SK-N-SH (cell line): ENCODE results near the gene TULP3. TPM values are rescaled to one million over a fixed set of nuclear protein-coding genes. Genes with fewer than 3 reads are reported as not detected.

Source experiments
- CTCF ChIA-PET: fragments of 300-600, 350-600 bp; formaldehyde crosslinking; extraction: SDS; loops from one replicate; lab custom pipeline; 2021; lab: Yijun Ruan, JAX
- POLR2A ChIA-PET: fragments of 350-600 bp; sonication (Branson Sonifier 250); formaldehyde crosslinking; extraction: SDS; loops from one replicate; lab custom pipeline; 2020; ENCODE audit warnings: antibody characterized with exemption, inconsistent platforms; lab: Yijun Ruan, JAX
- DNase-seq: peaks from one replicate; pipeline ENCODE4 v3.0.0; 2012
- H2AFZ ChIP-seq: fragments of 200-600 bp; sonication (generic); 2 replicates; pipeline ENCODE4 v1.8.1; 2016; ENCODE audit warnings: antibody characterized with exemption, mild to moderate bottlenecking, low read depth
- H3F3A ChIP-seq: fragments of 200-600 bp; sonication (generic); replicated peaks from 2 replicates; pipeline ENCODE3; 2016; ENCODE audit warnings: antibody characterized with exemption, mild to moderate bottlenecking; ENCODE audit not compliant: insufficient read depth
- H3K27ac ChIP-seq, 2 experiments: fragments of 200-500 bp in 1 of 2; fragments of 200-600 bp in 1 of 2; sonication (Bioruptor generic) in 1 of 2; sonication (generic), shearing (Covaris generic) in 1 of 2; 2 replicates each; pipeline versions ENCODE4 v1.5.1 to v1.6.1; 2014 to 2016; ENCODE audit warnings: low read depth in 2 of 2, inconsistent platforms in 1 of 2, low read length in 1 of 2, mild to moderate bottlenecking in 1 of 2, mixed read lengths in 1 of 2
- H3K27me3 ChIP-seq: fragments of 200-600 bp; sonication (generic), shearing (Covaris generic); 2 replicates; pipeline ENCODE4 v1.6.1; 2016; ENCODE audit warnings: mixed run types; ENCODE audit not compliant: insufficient read depth
- H3K36me3 ChIP-seq, 2 experiments: fragments of 200-500 bp in 1 of 2; fragments of 200-600 bp in 1 of 2; sonication (Bioruptor generic) in 1 of 2; sonication (generic) in 1 of 2; replicated peaks in 1 of 2; 2 replicates each; pipeline versions ENCODE3 to v1.5.1; 2014 to 2016; ENCODE audit warnings: low read length in 1 of 2, mild to moderate bottlenecking in 1 of 2; ENCODE audit not compliant: insufficient read depth in 2 of 2, control insufficient read depth in 1 of 2
- H3K4me1 ChIP-seq, 2 experiments: fragments of 200-500 bp in 1 of 2; fragments of 200-600 bp in 1 of 2; sonication (Bioruptor generic) in 1 of 2; sonication (generic), shearing (Covaris generic) in 1 of 2; 2 replicates each; pipeline versions ENCODE4 v1.5.1 to v1.6.1; 2014 to 2016; ENCODE audit warnings: low read depth in 1 of 2, low read length in 1 of 2, mixed run types in 1 of 2; ENCODE audit not compliant: insufficient read depth in 2 of 2, control insufficient read depth in 1 of 2
- H3K4me2 ChIP-seq: fragments of 200-600 bp; sonication (generic), shearing (Covaris generic); 2 replicates; pipeline ENCODE4 v1.6.1; 2017; ENCODE audit warnings: mixed run types
- H3K4me3 ChIP-seq, 2 experiments: fragments of 200-500 bp in 1 of 2; fragments of 200-600 bp in 1 of 2; sonication (Bioruptor generic) in 1 of 2; sonication (generic), shearing (Covaris generic) in 1 of 2; 2 replicates each; pipeline versions ENCODE4 v1.5.1 to v1.8.1; 2014 to 2016; ENCODE audit warnings: low read depth in 2 of 2, inconsistent platforms in 1 of 2, low read length in 1 of 2, mild to moderate bottlenecking in 1 of 2, mixed read lengths in 1 of 2, moderate library complexity in 1 of 2
- H3K79me2 ChIP-seq: fragments of 200-600 bp; sonication (generic); 2 replicates; pipeline ENCODE4 v1.8.1; 2017; ENCODE audit warnings: mild to moderate bottlenecking; ENCODE audit not compliant: insufficient read depth
- H3K9ac ChIP-seq: fragments of 200-600 bp; sonication (generic); 2 replicates; pipeline ENCODE4 v1.6.1; 2017; ENCODE audit warnings: mixed run types
- H3K9me2 ChIP-seq: fragments of 200-600 bp; sonication (generic); 2 replicates; pipeline ENCODE4 v1.6.1; 2017; ENCODE audit warnings: mixed run types
- H3K9me3 ChIP-seq: fragments of 200-600 bp; sonication (generic); 2 replicates; pipeline ENCODE4 v1.6.1; 2017; ENCODE audit warnings: mixed run types, mild to moderate bottlenecking, moderate library complexity
- H4K20me1 ChIP-seq: fragments of 200-600 bp; sonication (generic); 2 replicates; pipeline ENCODE4 v1.6.1; 2017; ENCODE audit warnings: mild to moderate bottlenecking, mixed run types; ENCODE audit not compliant: insufficient read depth
- CHD2 ChIP-seq: fragments of 150-350 bp; IDR thresholded peaks from 2 replicates; pipeline ENCODE4 v1.6.1; 2018; ENCODE audit warnings: low read length; ENCODE audit not compliant: partially characterized antibody
- ELF1 ChIP-seq: IDR thresholded peaks from 2 replicates; pipeline ENCODE4 v1.4.0; 2012
- EZH2phosphoT487 ChIP-seq: fragments of 200-600 bp; sonication (generic); IDR thresholded peaks from 2 replicates; pipeline ENCODE4 v1.6.1; 2017; ENCODE audit warnings: low read depth, mixed run types, mild to moderate bottlenecking, antibody characterized with exemption, moderate library complexity, borderline replicate concordance
- MEF2A ChIP-seq: IDR thresholded peaks from 2 replicates; pipeline ENCODE4 v1.4.0; 2012; ENCODE audit warnings: low read depth, borderline replicate concordance
- NFIC ChIP-seq: IDR thresholded peaks from 2 replicates; pipeline ENCODE4 v1.4.0; 2012; ENCODE audit warnings: borderline replicate concordance
- RAD21 ChIP-seq: IDR thresholded peaks from 2 replicates; pipeline ENCODE4 v1.6.1; 2012; ENCODE audit warnings: mild to moderate bottlenecking, low read length
- RCOR1 ChIP-seq: fragments of 150-350 bp; IDR thresholded peaks from 2 replicates; pipeline ENCODE4 v1.6.1; 2017; ENCODE audit warnings: antibody characterized with exemption, low read length
- RXRA ChIP-seq: IDR thresholded peaks from 2 replicates; pipeline ENCODE4 v1.4.0; 2012; ENCODE audit warnings: low read depth, mild to moderate bottlenecking, borderline replicate concordance
- SMC3 ChIP-seq: IDR thresholded peaks from 2 replicates; pipeline ENCODE4 v1.6.1; 2012; ENCODE audit warnings: low read depth, low read length, improper control_type of control experiment
- TAF1 ChIP-seq: IDR thresholded peaks from 2 replicates; pipeline ENCODE4 v1.6.1; 2012; ENCODE audit warnings: low read depth, mild to moderate bottlenecking, low read length, moderate library complexity, borderline replicate concordance
- USF1 ChIP-seq: IDR thresholded peaks from 2 replicates; pipeline ENCODE4 v1.4.0; 2012; ENCODE audit warnings: low read depth, borderline replicate concordance
- YY1 ChIP-seq: IDR thresholded peaks from 2 replicates; pipeline ENCODE4 v1.4.0; 2012; ENCODE audit warnings: low read depth, mild to moderate bottlenecking
- WGBS: methylation state at CpG from one replicate; pipeline ENCODE4 v1.1.6; 2017; ENCODE audit warnings: low lambda C conversion rate; 5-methylcytosine and 5-hydroxymethylcytosine counted together
- polyA plus RNA-seq, 3 experiments: library from polyadenylated mRNA; depleted of rRNA; stranded (reverse); fragments of >200 nt; gene quantifications; 2 replicates each; pipeline ENCODE4 v1.2.3, GENCODE V29; 2012
- TF ChIP-seq, protein P1 (sequence below): fragments of 200-600 bp; sonication (generic); IDR thresholded peaks from 2 replicates; pipeline ENCODE4 v1.6.1; 2017; ENCODE audit warnings: antibody characterized with exemption, mild to moderate bottlenecking, moderate library complexity

Gene TULP3
- polyA plus RNA-seq, 1 of the 3 experiments (the other 2 are of a cell fraction), result 22.6 TPM

- TF ChIP-seq USF1 (no peak), EZH2phosphoT487 (no peak)
- TF ChIP-seq, all 33 proteins: peak for 0
These were observed 38.8 kb upstream of the TULP3 start (continued) for GRCh38 chr12:2851931-2852330.

DNA sequence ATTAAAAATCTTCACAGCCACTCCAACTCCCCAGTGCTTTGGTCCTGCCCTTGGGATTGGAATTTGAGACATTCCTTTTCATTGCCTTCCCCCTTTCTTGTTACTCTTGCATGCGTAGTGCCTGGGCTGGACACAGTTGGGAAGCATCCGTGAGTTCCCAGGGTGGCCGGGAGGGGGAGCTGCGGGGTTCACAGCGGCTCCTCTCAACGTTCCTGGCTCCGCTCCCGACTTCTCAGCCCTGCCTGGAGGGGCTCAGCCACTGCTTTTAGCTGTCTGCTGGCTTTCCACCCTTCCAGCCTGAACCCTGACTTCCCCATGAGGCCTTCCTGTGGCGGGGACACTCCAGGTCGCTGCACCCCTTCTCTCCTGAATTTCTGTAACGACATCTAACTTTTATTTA, 37.1 kb upstream of the TULP3 start:
- peak; percentile 93 for DNase-seq
- Histone ChIP-seq H2AFZ (no peak overlapping the region), H3K4me3 (no peak overlapping the region; a peak in 1 of 4 replicates), H3K36me3 (peaks cover 0 to 6% of the 10 kb centered on the region in 2 experiments), H3K9ac (no peak overlapping the region), H3K27me3 (no peaks in the 10 kb centered on the region), H3K27ac (no peak overlapping the region), H3K79me2 (no peaks in the 10 kb centered on the region), H3K4me1 (no peaks in the 10 kb centered on the region), H3K9me2 (no peaks in the 10 kb centered on the region), H3F3A (peaks cover 3% of the 10 kb centered on the region), H3K4me2 (no peak overlapping the region), H3K9me3 (no peaks in the 10 kb centered on the region), H4K20me1 (no peaks in the 10 kb centered on the region)
- WGBS, result 24% methylated on average over 9 of the region's 11 CpGs
- ChIA-PET POLR2A (interaction anchor here (1.3 kb wide), 1 partner anchor 8 kb away, joined by 3 read pairs; no protein-coding TSS in a partner anchor), CTCF (interaction anchor here (0.6 to 3.8 kb wide), 38 partner anchors 8 to 1388 kb away, joined by 3 to 30 read pairs (median 4); no protein-coding TSS in a partner anchor)
- TF ChIP-seq NFIC (peak; percentile 44; the same call in 1 of the 2 replicates), MEF2A (no peak), YY1 (no peak), SMC3 (peak; percentile 69), CHD2 (no peak), RAD21 (peak; percentile 64), TAF1 (no peak), RCOR1 (peak; percentile 16; the same call in 1 of the 2 replicates), ELF1 (no peak), RXRA (no peak), EZH2phosphoT487 (no peak)
- TF ChIP-seq, protein P1, sequence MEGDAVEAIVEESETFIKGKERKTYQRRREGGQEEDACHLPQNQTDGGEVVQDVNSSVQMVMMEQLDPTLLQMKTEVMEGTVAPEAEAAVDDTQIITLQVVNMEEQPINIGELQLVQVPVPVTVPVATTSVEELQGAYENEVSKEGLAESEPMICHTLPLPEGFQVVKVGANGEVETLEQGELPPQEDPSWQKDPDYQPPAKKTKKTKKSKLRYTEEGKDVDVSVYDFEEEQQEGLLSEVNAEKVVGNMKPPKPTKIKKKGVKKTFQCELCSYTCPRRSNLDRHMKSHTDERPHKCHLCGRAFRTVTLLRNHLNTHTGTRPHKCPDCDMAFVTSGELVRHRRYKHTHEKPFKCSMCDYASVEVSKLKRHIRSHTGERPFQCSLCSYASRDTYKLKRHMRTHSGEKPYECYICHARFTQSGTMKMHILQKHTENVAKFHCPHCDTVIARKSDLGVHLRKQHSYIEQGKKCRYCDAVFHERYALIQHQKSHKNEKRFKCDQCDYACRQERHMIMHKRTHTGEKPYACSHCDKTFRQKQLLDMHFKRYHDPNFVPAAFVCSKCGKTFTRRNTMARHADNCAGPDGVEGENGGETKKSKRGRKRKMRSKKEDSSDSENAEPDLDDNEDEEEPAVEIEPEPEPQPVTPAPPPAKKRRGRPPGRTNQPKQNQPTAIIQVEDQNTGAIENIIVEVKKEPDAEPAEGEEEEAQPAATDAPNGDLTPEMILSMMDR, result peak; percentile 89
